ENCODE results near the gene GDF9. TPM values are rescaled to one million over a fixed set of nuclear protein-coding genes. Genes with fewer than 3 reads are reported as not detected.

Gene GDF9
- total RNA-seq, 2 experiments from 2014 or later: 0.66 to 2.2 TPM

- H3K36me3 ChIP-seq (ENCODE audit: insufficient read depth, low read length): no peaks in the 10 kb centered on the region
- H3K4me1 ChIP-seq (ENCODE audit: insufficient read depth, low read length, poor library complexity, severe bottlenecking): no peaks in the 10 kb centered on the region
- no peak for DNase-seq (ENCODE audit: low spot score)
- no peaks in the 10 kb centered on the region for H3K9me3 ChIP-seq (ENCODE audit: low read length)
- no peak overlapping the region for H3K4me3 ChIP-seq (ENCODE audit: low read depth, low read length, poor library complexity, severe bottlenecking)
- no peaks in the 10 kb centered on the region for H4K20me1 ChIP-seq (ENCODE audit: insufficient read depth, low read length)
- ChIA-PET POLR2A (interaction anchor here (0.7 kb wide), 1 partner anchor 9 kb away, joined by 3 read pairs; no protein-coding TSS in a partner anchor), CTCF (ENCODE audit: unreplicated experiment) (no interaction called here)
- BruUV-seq (replicated peaks): no TSS peak
- H3K79me2 ChIP-seq (ENCODE audit: insufficient read depth, low read depth, low read length): no peaks in the 10 kb centered on the region
- H3K4me2 ChIP-seq (ENCODE audit: low read length): no peak overlapping the region
- TF ChIP-seq EZH2phosphoT487 (IDR thresholded peaks at IDR 0.05; ENCODE audit: borderline replicate concordance, low read depth, low read length): no peak
- no peak for TF ChIP-seq CTCF (conservative IDR thresholded peaks at IDR 0.05; ENCODE audit: low read length)
- no peak overlapping the region for H3K27ac ChIP-seq (ENCODE audit: low read depth, low read length, poor library complexity, severe bottlenecking)
- no peak overlapping the region for H2AFZ ChIP-seq (ENCODE audit: low read length)
- intact Hi-C loops (cut with micrococcal nuclease; ENCODE audit: unreplicated experiment): loop anchor here (10.0 kb wide), 1 partner anchor 455 kb away; no protein-coding TSS in a partner anchor
- no peaks in the 10 kb centered on the region for H3K9me2 ChIP-seq (ENCODE audit: insufficient read depth, low read length)
These were observed 26.6 kb downstream of the GDF9 start for GRCh38 chr5:132839426-132840301.

GRCh38 chr5:132838516-132839282 is 27.6 kb downstream of the GDF9 start:
- no peak for DNase-seq (ENCODE audit: low spot score)
- Histone ChIP-seq H3K27ac (ENCODE audit: low read depth, low read length, poor library complexity, severe bottlenecking) (no peak overlapping the region), H2AFZ (ENCODE audit: low read length) (no peak overlapping the region), H3K4me2 (ENCODE audit: low read length) (no peak overlapping the region), H4K20me1 (ENCODE audit: insufficient read depth, low read length) (no peaks in the 10 kb centered on the region), H3K4me3 (ENCODE audit: low read depth, low read length, poor library complexity, severe bottlenecking) (no peak overlapping the region), H3K9me2 (ENCODE audit: insufficient read depth, low read length) (no peaks in the 10 kb centered on the region), H3K9me3 (ENCODE audit: low read length) (no peaks in the 10 kb centered on the region), H3K36me3 (ENCODE audit: insufficient read depth, low read length) (no peaks in the 10 kb centered on the region), H3K79me2 (ENCODE audit: insufficient read depth, low read depth, low read length) (no peaks in the 10 kb centered on the region), H3K4me1 (ENCODE audit: insufficient read depth, low read length, poor library complexity, severe bottlenecking) (no peaks in the 10 kb centered on the region)
- POLR2A ChIA-PET: interaction anchor here (0.7 kb wide), 1 partner anchor 45 kb away, joined by 3 read pairs; no protein-coding TSS in a partner anchor
- intact Hi-C loops (cut with micrococcal nuclease; ENCODE audit: unreplicated experiment): loop anchor here (10.0 kb wide), 1 partner anchor 456 kb away; no protein-coding TSS in a partner anchor
- CTCF ChIA-PET (ENCODE audit: unreplicated experiment): no interaction called here
- no TSS peak for BruUV-seq (replicated peaks)
- no peak for TF ChIP-seq EZH2phosphoT487 (IDR thresholded peaks at IDR 0.05; ENCODE audit: borderline replicate concordance, low read depth, low read length)
- TF ChIP-seq CTCF (conservative IDR thresholded peaks at IDR 0.05; ENCODE audit: low read length): no peak

Data from OCI-LY7 (cell line).